ENCODE data around the gene AR.

AR gene

GRCh38 chrX:67721321-67721720, 177.5 kb downstream of the AR start:
- no peaks in the 10 kb centered on the region for H3K9me3 ChIP-seq
- no peak for DNase-seq
- H3K4me3 ChIP-seq (ENCODE audit: low read depth, low read length), result no peak overlapping the region
- no peaks in the 10 kb centered on the region for H3K36me3 ChIP-seq
- no peaks in the 10 kb centered on the region for H3K4me1 ChIP-seq
- no peak for TF ChIP-seq CTCF (IDR thresholded peaks at IDR 0.05; ENCODE audit: low read depth, low read length)
- no peaks in the 10 kb centered on the region for H3K27me3 ChIP-seq

- Histone ChIP-seq H3K4me3 (ENCODE audit: low read depth, low read length) (no peak overlapping the region), H3K36me3 (no peaks in the 10 kb centered on the region), H3K4me1 (no peaks in the 10 kb centered on the region), H3K9me3 (no peaks in the 10 kb centered on the region), H3K27me3 (no peaks in the 10 kb centered on the region)
- TF ChIP-seq CTCF (IDR thresholded peaks at IDR 0.05; ENCODE audit: low read depth, low read length), result no peak
- DNase-seq, result no peak
Measured at GRCh38 chrX:67723580-67724351, 179.9 kb downstream of the AR start.

GRCh38 chrX:67724359-67725110, 180.7 kb downstream of the AR start:
- no peaks in the 10 kb centered on the region for H3K27me3 ChIP-seq
- DNase-seq, result no peak
- no peak for TF ChIP-seq CTCF (IDR thresholded peaks at IDR 0.05; ENCODE audit: low read depth, low read length)
- H3K4me3 ChIP-seq (ENCODE audit: low read depth, low read length), result no peak overlapping the region
- no peaks in the 10 kb centered on the region for H3K36me3 ChIP-seq
- H3K4me1 ChIP-seq, result no peaks in the 10 kb centered on the region
- no peaks in the 10 kb centered on the region for H3K9me3 ChIP-seq

- no peaks in the 10 kb centered on the region for H3K9me3 ChIP-seq
- H3K36me3 ChIP-seq, result no peaks in the 10 kb centered on the region
- no peak overlapping the region for H3K4me3 ChIP-seq (ENCODE audit: low read depth, low read length)
- no peaks in the 10 kb centered on the region for H3K27me3 ChIP-seq
- no peaks in the 10 kb centered on the region for H3K4me1 ChIP-seq
- no peak for TF ChIP-seq CTCF (IDR thresholded peaks at IDR 0.05; ENCODE audit: low read depth, low read length)
- no peak for DNase-seq
Measured at GRCh38 chrX:67725471-67725870, 181.7 kb downstream of the AR start.

- Histone ChIP-seq H3K36me3 (no peaks in the 10 kb centered on the region), H3K4me1 (no peaks in the 10 kb centered on the region), H3K27me3 (no peaks in the 10 kb centered on the region), H3K9me3 (no peaks in the 10 kb centered on the region), H3K4me3 (ENCODE audit: low read depth, low read length) (no peak overlapping the region)
- DNase-seq, result no peak
- TF ChIP-seq CTCF (IDR thresholded peaks at IDR 0.05; ENCODE audit: low read depth, low read length), result no peak
Measured at GRCh38 chrX:67726018-67726417, 182.2 kb downstream of the AR start.

- TF ChIP-seq CTCF (IDR thresholded peaks at IDR 0.05; ENCODE audit: low read depth, low read length), result no peak
- no peaks in the 10 kb centered on the region for H3K4me1 ChIP-seq
- H3K4me3 ChIP-seq (ENCODE audit: low read depth, low read length), result no peak overlapping the region
- DNase-seq, result no peak
- no peaks in the 10 kb centered on the region for H3K9me3 ChIP-seq
- H3K36me3 ChIP-seq, result no peaks in the 10 kb centered on the region
- no peaks in the 10 kb centered on the region for H3K27me3 ChIP-seq
Measured at GRCh38 chrX:67727576-67727975, 183.8 kb downstream of the AR start.

All from BE2C (cell line).